OCI-LY1 (cell line): ENCODE measurements around the gene ALDH1A1.

ENCODE experiments used
- CTCF ChIP-seq: fragments of 200-600 bp; sonication (generic), shearing (Covaris generic); IDR thresholded peaks from 2 replicates; pipeline ENCODE4 v1.5.1; 2017; ENCODE audit warnings: mild to moderate bottlenecking, antibody characterized with exemption, low read length, moderate library complexity, mixed read lengths
- EZH2 ChIP-seq: fragments of 200-600 bp; sonication (generic), shearing (Covaris generic); IDR thresholded peaks from 2 replicates; pipeline ENCODE4 v1.8.0; 2017; ENCODE audit warnings: borderline replicate concordance, mixed run types, mild to moderate bottlenecking, antibody characterized with exemption, low read length, moderate library complexity, mixed read lengths

- no peak for TF ChIP-seq CTCF
- no peak for TF ChIP-seq EZH2
These were observed 15.3 kb downstream of the ALDH1A1 start for GRCh38 chr9:72937545-72937944.
